GM13976 (cell line): ENCODE measurements around the gene NTM.

Experiments
- DNase-seq: peaks from one replicate; pipeline ENCODE4 v3.0.0; 2012; ENCODE audit warnings: low spot score
- in situ Hi-C: fragments of 300-500 bp; cut with MboI; formaldehyde crosslinking; loops from one replicate; pipeline ENCODE4 v1.12.0; 2022; ENCODE audit warnings: low sequenced_read_pairs, mixed read lengths, inconsistent platforms; ENCODE audit not compliant: unreplicated experiment
- TF ChIP-seq, protein P1 (sequence below): IDR thresholded peaks from 2 replicates; pipeline ENCODE4 v1.5.1; 2012; ENCODE audit warnings: borderline replicate concordance, mild to moderate bottlenecking; ENCODE audit not compliant: insufficient read depth; ENCODE audit errors: extremely low read depth, missing control alignments, control extremely low read depth

NTM gene

DNA sequence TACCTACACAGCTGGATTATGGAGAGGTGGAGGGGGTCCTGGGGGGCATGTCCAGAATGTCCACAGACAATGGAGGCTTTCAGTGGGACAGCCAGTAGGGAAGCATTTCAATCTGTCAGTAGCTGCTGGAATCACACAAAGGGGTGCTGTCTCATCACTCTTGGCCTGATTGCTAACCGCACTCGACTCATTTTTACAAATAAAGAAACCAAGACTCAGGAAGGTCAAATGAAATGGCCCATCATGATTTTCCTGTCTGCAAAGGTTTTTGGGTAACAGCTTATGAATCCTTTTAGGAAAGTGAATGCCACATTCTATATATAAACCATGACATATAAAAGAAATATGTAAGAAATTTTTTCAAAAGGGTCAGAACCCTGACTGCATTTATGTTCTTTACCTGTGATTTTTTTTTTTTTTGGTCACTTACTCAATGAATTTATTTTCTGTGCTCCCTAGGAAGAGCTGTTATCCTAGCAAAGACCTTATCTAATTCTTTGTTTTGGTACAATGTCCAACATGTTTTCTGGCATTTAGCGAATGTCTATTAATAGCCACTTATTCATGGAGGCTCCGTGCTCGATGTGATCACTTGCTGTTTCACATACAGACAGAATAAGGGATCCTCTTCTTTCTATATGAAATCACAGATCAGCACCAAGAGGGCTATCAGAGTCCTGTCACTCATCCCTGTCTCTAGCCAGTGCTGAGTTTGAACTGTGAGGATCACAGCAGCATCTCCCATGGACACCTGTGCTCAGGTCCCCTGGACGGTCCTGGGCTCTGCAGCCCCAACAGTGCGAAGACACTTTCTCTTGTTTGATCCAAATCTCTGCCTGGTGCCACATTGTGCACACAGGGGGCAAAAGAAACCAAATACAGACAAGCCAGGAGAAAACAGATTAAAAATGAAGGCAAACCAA lies 979.7 kb downstream of the NTM start:
- DNase-seq: peak; percentile 2
- TF ChIP-seq, protein P1, sequence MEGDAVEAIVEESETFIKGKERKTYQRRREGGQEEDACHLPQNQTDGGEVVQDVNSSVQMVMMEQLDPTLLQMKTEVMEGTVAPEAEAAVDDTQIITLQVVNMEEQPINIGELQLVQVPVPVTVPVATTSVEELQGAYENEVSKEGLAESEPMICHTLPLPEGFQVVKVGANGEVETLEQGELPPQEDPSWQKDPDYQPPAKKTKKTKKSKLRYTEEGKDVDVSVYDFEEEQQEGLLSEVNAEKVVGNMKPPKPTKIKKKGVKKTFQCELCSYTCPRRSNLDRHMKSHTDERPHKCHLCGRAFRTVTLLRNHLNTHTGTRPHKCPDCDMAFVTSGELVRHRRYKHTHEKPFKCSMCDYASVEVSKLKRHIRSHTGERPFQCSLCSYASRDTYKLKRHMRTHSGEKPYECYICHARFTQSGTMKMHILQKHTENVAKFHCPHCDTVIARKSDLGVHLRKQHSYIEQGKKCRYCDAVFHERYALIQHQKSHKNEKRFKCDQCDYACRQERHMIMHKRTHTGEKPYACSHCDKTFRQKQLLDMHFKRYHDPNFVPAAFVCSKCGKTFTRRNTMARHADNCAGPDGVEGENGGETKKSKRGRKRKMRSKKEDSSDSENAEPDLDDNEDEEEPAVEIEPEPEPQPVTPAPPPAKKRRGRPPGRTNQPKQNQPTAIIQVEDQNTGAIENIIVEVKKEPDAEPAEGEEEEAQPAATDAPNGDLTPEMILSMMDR: no peak
- in situ Hi-C loops: no loop called here

DNA sequence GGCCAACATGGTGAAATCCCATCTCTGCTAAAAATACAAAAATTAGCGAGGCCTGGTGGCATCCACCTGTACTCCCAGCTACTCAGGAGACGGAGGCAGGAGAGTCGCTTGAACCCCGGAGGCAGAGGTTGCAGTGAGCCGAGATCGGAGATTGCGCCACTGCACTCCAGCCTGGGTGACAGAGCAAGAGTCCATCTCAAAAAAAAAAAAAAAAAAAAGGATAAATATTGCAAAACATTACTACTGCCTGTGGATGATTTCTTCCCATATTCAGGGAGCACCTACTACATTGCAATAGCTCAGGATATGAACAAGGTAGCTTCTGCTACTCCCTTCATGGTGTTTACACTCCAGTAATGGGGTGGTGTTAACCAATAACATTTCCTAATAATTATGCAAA lies 980.6 kb downstream of the NTM start:
- DNase-seq: no peak
- in situ Hi-C loops: no loop called here

DNA sequence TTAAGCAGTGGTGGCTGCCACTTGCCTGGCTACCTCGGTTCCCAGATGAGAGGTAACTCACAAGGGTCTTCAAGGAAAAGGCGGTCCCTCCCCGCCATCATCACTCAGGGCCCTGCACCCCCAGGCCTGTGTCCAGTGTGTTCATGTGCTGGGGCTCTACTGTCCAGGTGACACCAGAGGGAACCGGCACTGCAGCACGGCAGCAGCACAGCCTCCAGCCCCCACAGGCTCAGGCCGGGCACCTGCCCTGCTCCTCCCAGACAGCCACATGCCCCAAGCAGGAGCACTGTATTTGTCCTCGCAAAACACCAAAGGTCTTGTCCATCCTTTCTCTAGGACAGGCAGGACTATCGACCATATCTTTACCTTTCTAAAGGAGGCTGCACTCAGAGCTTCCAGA lies 982.1 kb downstream of the NTM start:
- TF ChIP-seq, protein P1: no peak
- in situ Hi-C loops: no loop called here
- peak; percentile 7 for DNase-seq

More for the DNA sequence above, 980.6 kb downstream of the NTM start:
- TF ChIP-seq, protein P1: no peak

DNA sequence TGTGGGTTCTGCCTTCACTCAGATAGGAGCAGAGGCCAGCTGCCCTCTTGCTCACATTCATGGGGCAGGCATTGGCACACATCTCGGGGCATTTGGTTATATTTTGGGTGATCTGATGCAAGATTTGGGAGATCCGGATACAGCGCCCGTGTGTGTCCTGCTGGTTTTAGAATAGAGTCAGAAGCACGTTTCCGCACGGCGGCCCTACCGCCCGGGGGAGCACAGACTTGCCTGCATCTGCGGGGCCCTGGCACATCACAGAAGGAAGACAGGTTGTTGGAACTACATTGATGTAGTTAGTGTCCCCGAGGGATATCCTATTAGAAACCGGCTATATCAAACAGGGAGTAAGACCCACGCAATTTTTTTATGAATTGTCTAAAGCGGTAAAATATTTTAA lies 982.8 kb downstream of the NTM start:
- in situ Hi-C loops: no loop called here
- DNase-seq: peak; percentile 8
- TF ChIP-seq, protein P1: no peak

DNA sequence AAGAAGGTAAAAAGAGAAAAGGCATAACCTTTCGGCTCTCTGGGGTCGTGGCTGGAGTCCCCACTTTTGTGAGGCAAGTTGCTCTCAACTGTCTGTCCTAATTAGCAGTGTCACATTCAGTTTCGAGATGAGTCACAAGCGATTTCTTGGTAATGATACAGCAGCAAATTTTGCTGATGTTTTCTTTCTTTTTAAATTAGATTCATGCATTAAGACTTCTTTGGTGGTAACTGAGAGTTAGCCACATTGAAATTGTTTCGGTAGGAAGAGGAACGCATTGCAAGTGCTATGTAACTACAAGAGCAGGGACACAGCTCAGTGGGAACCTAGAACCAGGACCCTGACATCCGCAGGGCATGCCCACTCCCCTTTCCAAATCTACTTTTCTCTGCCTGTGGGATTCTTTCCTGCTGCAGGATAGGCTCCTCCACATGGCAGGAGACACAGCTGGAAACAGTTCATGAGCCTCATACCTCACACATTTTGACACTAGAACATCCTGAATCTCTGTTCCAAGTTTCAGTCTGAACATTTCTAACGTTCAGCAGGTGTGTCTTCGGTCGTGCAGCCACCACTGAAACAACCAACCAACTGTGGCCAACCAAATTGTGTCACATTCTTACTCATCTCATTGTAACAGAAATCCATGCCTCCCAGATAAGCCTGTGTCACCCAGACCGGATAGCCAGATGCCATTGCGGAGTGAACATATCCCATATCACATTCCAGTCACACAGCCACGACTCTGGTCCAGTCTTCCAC lies 987.6 kb downstream of the NTM start:
- DNase-seq: peak; percentile 64
- TF ChIP-seq, protein P1: no peak
- in situ Hi-C loops: no loop called here

DNA sequence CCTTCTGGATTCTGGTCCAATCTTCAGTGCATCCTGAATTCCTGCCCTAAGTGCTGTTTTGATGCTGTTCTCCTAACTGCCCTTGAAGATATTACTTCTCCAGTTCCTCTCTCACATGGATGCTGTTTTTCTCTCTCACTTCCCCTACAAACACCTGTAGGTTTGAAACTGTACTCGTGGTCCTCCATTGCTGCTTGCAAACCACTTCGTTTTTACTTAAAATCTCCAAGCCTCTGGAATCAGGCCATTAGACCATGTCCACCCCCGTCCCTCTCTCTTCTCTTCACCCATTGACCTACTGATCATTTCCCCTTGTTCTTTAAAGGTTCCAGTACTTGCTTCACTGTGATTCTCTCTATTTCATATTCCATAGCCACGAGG lies 988.1 kb downstream of the NTM start:
- in situ Hi-C loops: no loop called here
- TF ChIP-seq, protein P1: no peak
- no peak for DNase-seq
